ENCODE data around the gene CNTNAP2. TPM values are rescaled to one million over a fixed set of nuclear protein-coding genes. Genes with fewer than 3 reads are reported as not detected.

The CNTNAP2 gene
- total RNA-seq, 1 experiment from 2014 or later = 60.0 TPM

DNA sequence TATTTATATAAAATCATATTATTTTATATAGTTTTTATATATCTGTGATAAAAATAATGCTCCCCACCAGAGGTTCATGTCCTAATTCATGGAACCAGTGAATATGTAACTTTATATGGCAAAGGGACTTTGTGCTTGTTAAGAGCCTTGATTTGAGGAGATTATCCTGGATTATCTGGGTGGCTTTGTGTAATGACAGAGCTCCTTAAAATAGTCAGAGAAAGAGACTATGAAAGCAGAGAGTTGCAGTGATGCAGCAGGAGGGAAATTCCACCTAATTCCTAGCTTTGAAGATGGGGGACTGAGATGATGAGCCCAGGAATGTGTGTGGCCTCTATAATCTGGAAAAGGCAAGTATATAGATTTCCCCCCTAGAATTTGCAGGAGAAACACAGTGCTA is 1439.7 kb downstream of the CNTNAP2 start:
- Histone ChIP-seq H3K36me3 (ENCODE audit: insufficient read depth, low read length, poor library complexity, severe bottlenecking) (no peaks in the 10 kb centered on the region), H3K4me1 (ENCODE audit: insufficient read depth, low read length, poor library complexity, severe bottlenecking) (no peaks in the 10 kb centered on the region), H3K27ac (ENCODE audit: low read depth, low read length, poor library complexity, severe bottlenecking) (no peak overlapping the region), H3K9me3 (ENCODE audit: low read depth, low read length, poor library complexity, severe bottlenecking) (no peaks in the 10 kb centered on the region), H3K4me3 (ENCODE audit: low read depth, low read length, poor library complexity, severe bottlenecking) (no peak overlapping the region), H3K27me3 (replicated peaks; ENCODE audit: insufficient read depth, low read depth, low read length, poor library complexity) (no peaks in the 10 kb centered on the region)
- POLR2A ChIA-PET (ENCODE audit: low non-redundant PET) = no interaction called here
- intact Hi-C loops (cut with micrococcal nuclease; ENCODE audit: unreplicated experiment) = no loop called here
- TF ChIP-seq, protein P1, sequence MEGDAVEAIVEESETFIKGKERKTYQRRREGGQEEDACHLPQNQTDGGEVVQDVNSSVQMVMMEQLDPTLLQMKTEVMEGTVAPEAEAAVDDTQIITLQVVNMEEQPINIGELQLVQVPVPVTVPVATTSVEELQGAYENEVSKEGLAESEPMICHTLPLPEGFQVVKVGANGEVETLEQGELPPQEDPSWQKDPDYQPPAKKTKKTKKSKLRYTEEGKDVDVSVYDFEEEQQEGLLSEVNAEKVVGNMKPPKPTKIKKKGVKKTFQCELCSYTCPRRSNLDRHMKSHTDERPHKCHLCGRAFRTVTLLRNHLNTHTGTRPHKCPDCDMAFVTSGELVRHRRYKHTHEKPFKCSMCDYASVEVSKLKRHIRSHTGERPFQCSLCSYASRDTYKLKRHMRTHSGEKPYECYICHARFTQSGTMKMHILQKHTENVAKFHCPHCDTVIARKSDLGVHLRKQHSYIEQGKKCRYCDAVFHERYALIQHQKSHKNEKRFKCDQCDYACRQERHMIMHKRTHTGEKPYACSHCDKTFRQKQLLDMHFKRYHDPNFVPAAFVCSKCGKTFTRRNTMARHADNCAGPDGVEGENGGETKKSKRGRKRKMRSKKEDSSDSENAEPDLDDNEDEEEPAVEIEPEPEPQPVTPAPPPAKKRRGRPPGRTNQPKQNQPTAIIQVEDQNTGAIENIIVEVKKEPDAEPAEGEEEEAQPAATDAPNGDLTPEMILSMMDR (conservative IDR thresholded peaks at IDR 0.05; ENCODE audit: low read depth, low read length) = no peak
- TF ChIP-seq EZH2 (IDR thresholded peaks at IDR 0.05; ENCODE audit: borderline replicate concordance, low read depth, low read length, poor library complexity, severe bottlenecking) = no peak
- no TSS peak for BruUV-seq (replicated peaks)
- no peak for DNase-seq (ENCODE audit: low spot score)
- CTCF ChIA-PET = no interaction called here

DNA sequence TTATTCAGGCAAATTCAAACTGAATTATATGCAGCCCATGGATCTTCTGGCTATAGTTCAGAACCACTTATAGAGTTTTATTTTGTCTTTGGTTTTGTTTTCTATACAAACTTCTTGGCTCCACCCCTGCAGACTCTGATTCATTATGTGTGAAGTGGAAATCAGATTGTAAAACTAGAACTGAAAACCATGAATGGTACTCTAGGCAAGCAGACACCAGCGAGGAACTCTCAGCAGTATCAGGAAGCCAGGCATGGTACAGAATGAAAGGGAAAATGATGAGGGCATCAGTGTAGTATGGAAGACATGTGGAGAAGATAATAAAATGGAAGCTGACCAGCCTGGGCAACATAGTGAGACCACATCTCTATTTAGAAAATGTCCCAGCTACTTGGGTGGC is 1447.1 kb downstream of the CNTNAP2 start:
- Histone ChIP-seq H3K4me1 (ENCODE audit: insufficient read depth, low read length, poor library complexity, severe bottlenecking) (no peaks in the 10 kb centered on the region), H3K27me3 (replicated peaks; ENCODE audit: insufficient read depth, low read depth, low read length, poor library complexity) (no peaks in the 10 kb centered on the region), H3K27ac (ENCODE audit: low read depth, low read length, poor library complexity, severe bottlenecking) (no peak overlapping the region), H3K9me3 (ENCODE audit: low read depth, low read length, poor library complexity, severe bottlenecking) (no peaks in the 10 kb centered on the region), H3K4me3 (ENCODE audit: low read depth, low read length, poor library complexity, severe bottlenecking) (no peak overlapping the region), H3K36me3 (ENCODE audit: insufficient read depth, low read length, poor library complexity, severe bottlenecking) (no peaks in the 10 kb centered on the region)
- intact Hi-C loops (cut with micrococcal nuclease; ENCODE audit: unreplicated experiment) = no loop called here
- CTCF ChIA-PET = no interaction called here
- TF ChIP-seq, protein P1 (conservative IDR thresholded peaks at IDR 0.05; ENCODE audit: low read depth, low read length) = no peak
- TF ChIP-seq EZH2 (IDR thresholded peaks at IDR 0.05; ENCODE audit: borderline replicate concordance, low read depth, low read length, poor library complexity, severe bottlenecking) = no peak
- POLR2A ChIA-PET (ENCODE audit: low non-redundant PET) = no interaction called here
- BruUV-seq (replicated peaks) = no TSS peak
- DNase-seq (ENCODE audit: low spot score) = no peak

DNA sequence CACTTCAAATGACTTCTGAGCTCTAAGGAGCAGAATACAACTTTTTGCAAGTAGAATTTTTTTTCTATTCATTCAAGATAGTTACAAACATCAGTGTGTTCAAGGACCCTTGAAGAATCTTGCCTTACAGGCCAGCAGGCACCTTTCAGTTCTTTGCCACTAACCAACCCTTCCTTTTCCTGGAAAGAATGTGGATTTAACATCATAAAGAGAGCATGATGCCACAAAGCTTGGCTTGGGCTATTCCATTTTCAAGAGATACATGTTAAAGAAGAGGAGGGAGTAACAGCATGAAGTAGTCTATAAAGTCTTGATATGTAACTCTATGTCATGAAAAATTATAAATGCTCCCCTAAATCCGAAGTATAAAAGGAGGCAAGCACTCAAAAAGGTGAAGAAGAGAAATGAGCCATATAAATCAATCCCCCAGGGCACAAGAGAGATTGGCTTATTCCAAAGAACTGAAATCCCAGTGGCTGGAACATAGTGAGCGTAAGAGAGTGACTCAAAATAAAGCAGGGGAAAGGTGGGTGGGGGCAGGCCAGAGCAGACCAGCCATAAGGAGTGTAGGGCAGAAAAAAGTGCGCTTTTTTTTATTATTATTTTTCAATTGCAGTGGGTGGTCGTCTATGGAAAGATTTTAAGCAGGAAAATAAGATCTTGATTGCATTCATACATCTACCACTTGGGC is 1448.3 kb downstream of the CNTNAP2 start:
- ChIA-PET POLR2A (ENCODE audit: low non-redundant PET) (no interaction called here), CTCF (no interaction called here)
- H3K27me3 ChIP-seq (replicated peaks; ENCODE audit: insufficient read depth, low read depth, low read length, poor library complexity) = no peaks in the 10 kb centered on the region
- intact Hi-C loops (cut with micrococcal nuclease; ENCODE audit: unreplicated experiment) = no loop called here
- H3K36me3 ChIP-seq (ENCODE audit: insufficient read depth, low read length, poor library complexity, severe bottlenecking) = no peaks in the 10 kb centered on the region
- H3K4me3 ChIP-seq (ENCODE audit: low read depth, low read length, poor library complexity, severe bottlenecking) = no peak overlapping the region
- no TSS peak for BruUV-seq (replicated peaks)
- H3K9me3 ChIP-seq (ENCODE audit: low read depth, low read length, poor library complexity, severe bottlenecking) = no peaks in the 10 kb centered on the region
- TF ChIP-seq EZH2 (IDR thresholded peaks at IDR 0.05; ENCODE audit: borderline replicate concordance, low read depth, low read length, poor library complexity, severe bottlenecking) = no peak
- H3K4me1 ChIP-seq (ENCODE audit: insufficient read depth, low read length, poor library complexity, severe bottlenecking) = no peaks in the 10 kb centered on the region
- H3K27ac ChIP-seq (ENCODE audit: low read depth, low read length, poor library complexity, severe bottlenecking) = no peak overlapping the region
- no peak for DNase-seq (ENCODE audit: low spot score)

DNA sequence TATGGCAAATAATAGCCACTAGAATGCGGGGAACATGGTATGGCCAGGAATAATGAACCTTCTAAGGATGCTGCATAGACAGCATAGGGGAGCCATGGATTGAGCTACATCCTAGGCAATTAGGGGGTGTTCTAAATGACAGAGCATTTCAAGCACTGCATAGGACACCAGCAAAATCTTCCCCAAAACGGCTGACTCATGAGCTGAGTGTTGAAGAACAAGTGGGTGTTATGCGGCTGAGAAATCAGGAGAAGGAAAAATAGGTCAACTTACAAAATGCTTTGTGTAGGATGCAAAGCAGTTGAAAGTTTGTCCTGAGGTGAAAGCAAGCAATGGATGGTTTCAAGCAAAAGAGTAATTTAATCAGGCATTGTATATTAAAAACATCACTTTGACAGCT is 1450.4 kb downstream of the CNTNAP2 start:
- ChIA-PET CTCF (no interaction called here), POLR2A (ENCODE audit: low non-redundant PET) (no interaction called here)
- intact Hi-C loops (cut with micrococcal nuclease; ENCODE audit: unreplicated experiment) = no loop called here

More for the DNA sequence above, 1450.4 kb downstream of the CNTNAP2 start:
- H3K27me3 ChIP-seq (replicated peaks; ENCODE audit: insufficient read depth, low read depth, low read length, poor library complexity) = no peaks in the 10 kb centered on the region
- no peaks in the 10 kb centered on the region for H3K9me3 ChIP-seq (ENCODE audit: low read depth, low read length, poor library complexity, severe bottlenecking)
- TF ChIP-seq, protein P1 (conservative IDR thresholded peaks at IDR 0.05; ENCODE audit: low read depth, low read length) = no peak
- TF ChIP-seq EZH2 (IDR thresholded peaks at IDR 0.05; ENCODE audit: borderline replicate concordance, low read depth, low read length, poor library complexity, severe bottlenecking) = no peak
- H3K4me1 ChIP-seq (ENCODE audit: insufficient read depth, low read length, poor library complexity, severe bottlenecking) = no peaks in the 10 kb centered on the region
- no peaks in the 10 kb centered on the region for H3K36me3 ChIP-seq (ENCODE audit: insufficient read depth, low read length, poor library complexity, severe bottlenecking)
- no peak overlapping the region for H3K27ac ChIP-seq (ENCODE audit: low read depth, low read length, poor library complexity, severe bottlenecking)
- no peak for DNase-seq (ENCODE audit: low spot score)
- BruUV-seq (replicated peaks) = no TSS peak
- no peak overlapping the region for H3K4me3 ChIP-seq (ENCODE audit: low read depth, low read length, poor library complexity, severe bottlenecking)
